Neutrophil (primary cell): ENCODE data around the gene SHC4.

Experiments used
- H3K27ac ChIP-seq: fragments of 200-600 bp; sonication (generic); 2 replicates; pipeline ENCODE4 v1.5.1; 2016; ENCODE audit warnings: mild to moderate bottlenecking, moderate library complexity
- H3K27me3 ChIP-seq: fragments of 200-600 bp; sonication (generic); 2 replicates; pipeline ENCODE4 v1.6.0; 2016; ENCODE audit warnings: mild to moderate bottlenecking
- H3K36me3 ChIP-seq: fragments of 200-600 bp; sonication (generic); 2 replicates; pipeline ENCODE4 v1.5.1; 2017
- H3K4me1 ChIP-seq, 2 experiments: fragments of 200-600 bp in 1 of 2; sonication (generic) in 1 of 2; 1 replicate in 1 of 2; 2 replicates in 1 of 2; pipeline versions ENCODE4 v1.5.1 to v1.6.1; 2013 to 2016; ENCODE audit warnings: low read depth in 1 of 2, low read length in 1 of 2, mild to moderate bottlenecking in 1 of 2, moderate library complexity in 1 of 2; ENCODE audit not compliant: control insufficient read depth in 1 of 2, insufficient read depth in 1 of 2
- H3K4me3 ChIP-seq, 2 experiments: fragments of 200-600 bp in 1 of 2; sonication (generic) in 1 of 2; 1 replicate in 1 of 2; 2 replicates in 1 of 2; pipeline ENCODE4 v1.5.1; 2013 to 2016; ENCODE audit warnings: low read depth in 1 of 2, low read length in 1 of 2, mild to moderate bottlenecking in 1 of 2, moderate library complexity in 1 of 2
- H3K9me3 ChIP-seq: fragments of 200-600 bp; sonication (generic); 2 replicates; pipeline ENCODE4 v1.5.1; 2016
- CTCF ChIP-seq: fragments of 200-600 bp; sonication (generic); IDR thresholded peaks from 2 replicates; pipeline ENCODE4 v1.5.1; 2016; ENCODE audit warnings: antibody characterized with exemption

SHC4 gene

DNA sequence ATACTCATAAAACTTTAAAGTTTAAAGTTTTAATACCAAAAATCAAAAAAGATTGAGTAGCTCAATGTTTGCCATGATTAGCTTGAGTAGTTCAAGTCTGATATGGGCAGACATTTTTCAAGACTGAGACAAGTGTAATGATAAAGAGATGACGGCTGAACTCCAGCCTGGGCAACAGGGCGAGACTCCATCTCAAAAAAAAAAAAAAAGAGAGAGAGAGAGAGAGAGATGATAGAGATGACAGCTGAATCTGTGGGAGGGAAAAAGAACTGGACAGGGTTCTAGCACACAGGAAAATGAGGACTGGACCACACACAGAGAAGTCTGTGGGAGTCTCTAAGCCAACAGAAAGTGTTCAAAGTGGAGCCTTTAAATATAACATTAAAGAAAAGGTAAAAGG, 178.0 kb downstream of the SHC4 start:
- Histone ChIP-seq H3K4me1 (no peaks in the 10 kb centered on the region), H3K36me3 (peaks cover 44% of the 10 kb centered on the region), H3K4me3 (no peak overlapping the region), H3K27ac (no peak overlapping the region), H3K27me3 (no peaks in the 10 kb centered on the region), H3K9me3 (no peaks in the 10 kb centered on the region)
- no peak for TF ChIP-seq CTCF

DNA sequence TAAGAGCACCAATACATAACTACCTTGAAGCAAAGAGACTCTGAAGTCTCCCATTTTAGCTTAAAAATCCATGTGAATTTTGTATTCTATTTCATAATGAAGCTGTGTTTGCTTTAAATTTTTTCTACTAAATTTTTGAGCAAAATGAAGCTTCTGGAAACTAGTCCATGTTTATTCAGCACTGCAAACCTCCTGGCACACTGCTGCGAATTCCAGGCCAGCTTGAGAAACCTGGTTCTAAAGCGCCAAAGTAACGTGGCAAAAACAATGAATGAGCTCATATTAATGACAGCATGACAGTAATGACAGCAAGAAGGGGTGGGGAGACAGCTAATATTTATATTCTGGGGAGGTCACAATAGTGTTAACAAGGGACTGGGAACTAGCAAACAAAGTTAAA, 178.5 kb downstream of the SHC4 start:
- Histone ChIP-seq H3K4me1 (no peaks in the 10 kb centered on the region), H3K9me3 (no peaks in the 10 kb centered on the region), H3K27me3 (no peaks in the 10 kb centered on the region), H3K27ac (no peak overlapping the region), H3K4me3 (no peak overlapping the region), H3K36me3 (peaks cover 48% of the 10 kb centered on the region)
- no peak for TF ChIP-seq CTCF

GRCh38 chr15:48784756-48785155, 179.0 kb downstream of the SHC4 start:
- no peaks in the 10 kb centered on the region for H3K27me3 ChIP-seq
- H3K36me3 ChIP-seq = peaks cover 48% of the 10 kb centered on the region
- no peak overlapping the region for H3K27ac ChIP-seq
- no peaks in the 10 kb centered on the region for H3K4me1 ChIP-seq
- no peak for TF ChIP-seq CTCF
- no peaks in the 10 kb centered on the region for H3K9me3 ChIP-seq
- H3K4me3 ChIP-seq = no peak overlapping the region

DNA sequence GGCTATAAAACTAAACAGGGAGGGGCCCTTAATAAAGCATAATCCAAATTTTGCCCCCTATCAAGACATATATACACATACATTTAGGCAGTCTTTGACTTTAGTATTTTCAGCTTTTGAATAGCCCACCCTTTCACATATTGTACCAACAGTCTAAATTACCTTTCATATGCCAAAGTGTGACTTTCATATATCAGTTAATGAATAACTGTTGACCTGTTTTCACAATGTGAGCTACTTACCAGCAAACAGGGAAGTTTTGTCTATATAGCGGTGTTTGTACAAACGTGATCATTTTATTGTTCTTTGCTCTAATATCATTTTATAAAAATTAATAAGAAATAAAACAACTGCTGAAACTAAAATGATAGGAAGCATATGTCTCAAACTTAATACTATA, 180.8 kb downstream of the SHC4 start:
- no peak for TF ChIP-seq CTCF
- H3K27me3 ChIP-seq = no peaks in the 10 kb centered on the region
- H3K4me3 ChIP-seq = no peak overlapping the region
- no peaks in the 10 kb centered on the region for H3K4me1 ChIP-seq
- H3K9me3 ChIP-seq = no peaks in the 10 kb centered on the region
- H3K36me3 ChIP-seq = peaks cover 52% of the 10 kb centered on the region
- H3K27ac ChIP-seq = no peak overlapping the region

- Histone ChIP-seq H3K27me3 (no peaks in the 10 kb centered on the region), H3K4me1 (no peaks in the 10 kb centered on the region), H3K9me3 (no peaks in the 10 kb centered on the region), H3K4me3 (no peak overlapping the region), H3K36me3 (peaks cover 51% of the 10 kb centered on the region), H3K27ac (no peak overlapping the region)
- no peak for TF ChIP-seq CTCF
These were observed 182.1 kb downstream of the SHC4 start for GRCh38 chr15:48781481-48782081.

DNA sequence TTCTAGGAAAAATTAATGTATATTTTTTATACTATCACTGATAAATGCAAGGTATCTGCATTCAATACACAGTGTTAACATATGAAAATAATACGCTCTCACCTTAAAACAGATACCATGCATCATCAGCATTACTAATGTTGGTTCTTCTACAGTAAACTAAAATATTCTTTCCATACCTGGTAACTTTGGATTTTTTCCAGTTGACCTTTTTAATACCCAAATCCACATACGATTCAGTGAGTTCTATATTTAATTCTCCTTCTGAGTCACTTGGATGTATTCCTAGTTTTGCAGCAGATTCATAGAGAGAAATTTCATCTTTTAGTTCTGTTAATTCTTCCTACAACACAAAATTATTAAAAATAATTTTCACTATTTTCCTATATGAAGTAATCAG, 182.7 kb downstream of the SHC4 start:
- H3K4me3 ChIP-seq = no peak overlapping the region
- H3K9me3 ChIP-seq = no peaks in the 10 kb centered on the region
- no peaks in the 10 kb centered on the region for H3K27me3 ChIP-seq
- H3K27ac ChIP-seq = no peak overlapping the region
- no peak for TF ChIP-seq CTCF
- peaks cover 51% of the 10 kb centered on the region for H3K36me3 ChIP-seq
- H3K4me1 ChIP-seq = no peaks in the 10 kb centered on the region
